ENCODE data around the gene MAP3K1.

GRCh38 chr5:56839062-56839461 lies 23.7 kb downstream of the MAP3K1 start:
- no peak for TF ChIP-seq CTCF (IDR thresholded peaks at IDR 0.05)
- no peak for TF ChIP-seq POLR2A (IDR thresholded peaks at IDR 0.05)

All from heart left ventricle (tissue), 13 donors.